Activated naive CD4-positive, alpha-beta T cell treated with anti-CD3 and anti-CD28 coated beads, Interleukin-2, amount 50 U/mL, for 16 hours (primary cell): Measurements from ENCODE around the gene NRG3.

Experiments used
- DNase-seq: peaks from one replicate; pipeline ENCODE4 v3.0.0-alpha.2; 2020

Gene NRG3

DNA sequence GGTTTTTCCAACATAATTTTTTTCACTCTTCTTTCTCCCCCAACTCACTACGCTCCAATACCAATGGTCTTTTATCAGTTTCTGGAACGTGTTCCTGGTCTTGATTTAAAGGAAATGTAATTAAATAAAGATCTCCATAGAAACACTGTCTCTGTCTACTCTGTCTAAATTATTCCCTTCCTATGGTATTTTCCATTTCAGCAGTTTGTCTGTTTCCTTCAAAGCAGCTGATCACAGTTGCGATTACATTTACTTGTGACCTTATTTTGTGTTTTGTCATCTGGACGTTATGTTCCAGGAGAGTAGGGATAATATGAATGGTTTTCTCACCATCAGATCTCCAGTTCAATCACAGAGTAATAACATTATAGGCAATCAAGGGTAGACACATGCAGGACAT lies 359.2 kb downstream of the NRG3 start:
- DNase-seq = no peak

DNA sequence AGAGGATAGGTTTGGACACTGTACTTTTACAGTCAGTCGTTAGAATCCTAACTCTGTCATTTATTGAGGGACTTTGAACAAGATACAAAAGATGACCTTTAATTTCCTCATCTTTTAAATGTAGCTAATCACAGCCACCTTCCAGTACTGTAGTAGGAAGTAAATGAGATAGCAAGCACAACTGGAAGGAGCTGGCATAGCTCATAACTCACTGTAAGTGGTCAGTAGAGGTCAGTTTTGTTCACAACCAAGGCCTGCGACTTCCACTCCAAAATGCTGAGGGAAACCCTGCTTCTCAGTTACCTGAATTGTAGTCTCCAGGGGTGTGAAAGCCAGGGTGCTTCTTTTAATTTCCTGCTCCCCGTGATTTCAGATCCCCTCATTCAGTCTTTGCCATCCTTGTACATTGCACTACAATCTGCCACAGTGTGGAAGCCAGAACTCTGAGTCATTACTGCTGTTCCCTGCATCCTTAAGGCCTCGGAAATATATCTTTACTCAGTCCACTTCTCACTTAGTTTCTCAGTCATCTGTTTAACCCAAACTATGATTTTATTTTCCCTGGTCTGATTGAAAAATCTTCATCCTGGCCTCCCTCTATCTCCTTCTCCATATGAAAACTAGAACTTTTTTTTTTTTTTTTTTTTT lies 361.2 kb downstream of the NRG3 start:
- DNase-seq = no peak

DNA sequence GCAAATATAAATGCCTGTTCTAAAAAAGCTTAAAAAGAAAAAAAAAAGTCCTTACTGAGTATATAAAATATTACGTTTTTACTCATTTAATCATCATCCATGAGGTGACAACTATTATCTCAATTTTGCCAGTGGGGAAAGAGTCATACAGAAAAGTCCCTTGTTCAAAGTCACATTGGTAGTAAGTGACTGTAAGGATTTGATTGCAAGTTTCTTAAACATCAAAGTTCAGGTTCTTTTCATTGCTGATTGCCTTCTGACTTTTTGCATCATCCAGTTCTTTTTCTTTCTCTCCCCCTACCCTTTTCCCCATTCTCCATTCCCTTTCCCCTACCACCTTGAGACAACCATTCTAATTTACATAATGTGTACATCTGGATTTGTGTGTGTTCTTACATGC lies 363.3 kb downstream of the NRG3 start:
- no peak for DNase-seq

DNA sequence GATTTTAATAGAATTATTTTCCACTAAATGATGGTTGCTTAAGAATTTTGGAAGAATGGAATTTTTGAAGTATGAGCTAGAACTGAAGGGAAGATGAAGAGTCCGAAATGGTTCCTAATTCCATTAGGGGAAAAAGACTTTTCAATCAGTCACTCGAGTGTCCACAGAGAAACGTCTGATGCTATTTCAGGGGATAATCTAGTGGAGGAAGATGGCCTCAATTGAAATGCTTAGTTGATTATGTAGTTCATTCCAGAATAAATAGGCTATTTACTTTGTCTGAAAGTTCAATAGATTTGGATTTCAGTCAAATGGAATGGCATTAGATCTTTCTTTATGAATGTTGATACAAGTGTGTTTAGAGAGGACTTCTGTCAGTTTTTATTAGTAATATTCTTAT lies 365.4 kb downstream of the NRG3 start:
- DNase-seq = no peak

DNA sequence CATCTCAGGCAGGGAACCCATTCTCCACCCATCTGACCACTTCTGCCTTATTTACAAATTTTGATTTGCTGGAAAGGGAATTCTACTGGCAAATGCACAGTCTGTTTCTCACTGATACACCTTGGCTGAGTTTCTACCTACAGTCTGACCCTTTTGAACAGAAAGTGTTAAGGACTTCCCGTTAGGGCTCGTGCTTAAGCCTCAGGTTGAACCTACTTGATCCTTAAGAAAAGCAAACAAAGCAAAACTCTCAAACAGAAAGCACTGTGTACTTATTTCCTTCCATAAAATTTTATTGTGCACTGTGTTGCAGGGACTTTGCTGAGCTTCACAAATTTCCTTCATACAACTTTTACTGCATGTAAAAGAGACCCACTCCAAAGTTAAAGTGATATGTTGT lies 367.8 kb downstream of the NRG3 start:
- no peak for DNase-seq

DNA sequence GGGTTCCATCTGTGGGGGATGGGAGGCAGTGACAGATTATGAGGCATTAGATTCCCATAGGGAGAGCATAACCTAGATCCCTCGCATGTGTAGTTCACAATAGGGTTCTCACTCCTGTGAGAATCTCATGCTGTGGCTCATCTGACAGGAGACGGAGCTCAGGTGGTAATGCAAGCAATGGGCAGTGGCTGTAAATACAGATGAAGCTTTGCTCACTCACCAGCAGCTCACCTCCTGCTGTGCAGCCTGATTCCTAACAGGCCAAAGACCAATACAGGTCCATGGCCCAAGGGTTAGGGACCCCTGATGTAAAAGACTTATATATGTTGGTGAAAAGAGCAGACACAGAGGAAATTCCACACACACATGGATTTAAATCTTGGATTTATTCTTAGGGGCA lies 370.2 kb downstream of the NRG3 start:
- no peak for DNase-seq

DNA sequence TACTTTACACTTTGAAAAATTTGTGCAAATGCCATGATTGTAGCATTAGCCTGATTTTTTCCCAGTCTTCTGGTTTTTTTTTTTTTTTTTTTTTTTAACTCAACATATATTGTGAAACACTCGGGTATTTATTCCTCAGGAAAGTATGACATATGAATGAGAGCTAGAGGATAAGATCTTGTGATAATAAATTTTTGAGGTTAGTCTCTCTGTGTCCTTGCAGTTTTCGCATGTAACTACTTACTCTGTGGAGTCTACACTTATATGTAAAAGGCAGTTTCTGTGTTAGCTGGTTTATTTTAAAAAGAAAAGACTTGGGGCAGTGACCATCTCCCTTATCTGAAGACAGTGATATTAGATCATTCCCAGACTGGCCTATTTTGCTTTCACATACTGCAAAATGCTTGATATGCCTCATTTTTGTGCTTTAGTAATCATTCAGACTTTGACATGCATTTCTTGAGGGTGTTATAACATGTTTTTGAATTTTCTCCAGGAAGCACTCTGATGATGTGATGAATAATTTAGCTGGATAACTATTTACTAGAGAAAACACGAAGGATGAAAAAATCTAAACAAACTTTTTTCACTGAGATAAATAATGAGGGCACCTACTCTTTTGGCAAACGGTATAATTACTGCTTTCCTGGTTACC lies 371.0 kb downstream of the NRG3 start:
- DNase-seq = no peak

DNA sequence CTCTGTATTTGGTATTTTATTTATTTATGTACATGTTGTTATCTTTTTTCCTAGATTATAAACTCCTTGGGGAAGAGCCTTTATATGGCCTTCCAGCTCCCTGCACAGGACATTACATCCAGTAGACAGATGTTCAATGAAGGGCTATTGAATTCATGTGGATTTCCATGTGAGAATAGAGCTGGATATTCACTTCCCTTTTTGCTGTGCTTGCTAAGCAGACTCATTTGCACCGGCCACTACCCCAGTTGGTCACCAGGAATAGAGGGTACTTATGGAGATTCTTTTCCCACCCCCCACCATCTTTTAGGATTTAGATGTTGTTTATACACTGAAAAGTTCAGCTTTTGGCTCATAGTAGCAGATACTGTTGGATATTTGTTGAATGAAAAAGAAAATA lies 374.1 kb downstream of the NRG3 start:
- no peak for DNase-seq

DNA sequence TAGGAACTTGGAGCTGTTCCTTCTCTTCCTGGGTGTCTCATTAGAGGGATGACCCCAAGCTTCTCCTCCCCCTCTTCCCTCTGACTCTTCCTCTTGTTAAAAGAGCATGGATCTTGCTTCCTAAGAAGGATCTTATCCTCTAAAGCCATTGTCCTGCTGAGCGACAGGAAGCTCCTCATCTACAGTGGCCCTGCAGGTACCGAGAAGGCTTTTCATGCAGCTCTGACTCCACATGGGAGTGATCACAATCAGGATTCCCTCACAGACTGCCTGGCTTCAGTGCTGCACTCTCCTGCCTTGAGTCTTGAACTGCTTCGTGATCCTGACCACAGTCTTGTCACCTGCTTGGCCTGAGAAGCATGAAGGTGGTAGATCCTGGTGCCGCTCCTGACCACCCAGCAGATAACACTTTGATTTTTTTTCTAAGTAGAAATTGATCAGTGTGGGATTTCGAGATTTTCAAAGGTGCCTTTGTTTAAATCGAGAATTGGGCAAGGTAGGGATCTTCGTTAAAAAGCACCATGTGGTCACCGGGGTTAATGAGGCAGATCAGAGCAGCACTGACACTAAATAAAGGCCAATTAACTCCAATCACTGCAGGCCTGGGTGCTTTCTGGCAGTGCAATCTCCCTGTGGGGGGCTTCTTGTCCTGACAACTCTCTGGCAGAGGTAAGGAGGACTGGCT lies 376.4 kb downstream of the NRG3 start:
- no peak for DNase-seq

DNA sequence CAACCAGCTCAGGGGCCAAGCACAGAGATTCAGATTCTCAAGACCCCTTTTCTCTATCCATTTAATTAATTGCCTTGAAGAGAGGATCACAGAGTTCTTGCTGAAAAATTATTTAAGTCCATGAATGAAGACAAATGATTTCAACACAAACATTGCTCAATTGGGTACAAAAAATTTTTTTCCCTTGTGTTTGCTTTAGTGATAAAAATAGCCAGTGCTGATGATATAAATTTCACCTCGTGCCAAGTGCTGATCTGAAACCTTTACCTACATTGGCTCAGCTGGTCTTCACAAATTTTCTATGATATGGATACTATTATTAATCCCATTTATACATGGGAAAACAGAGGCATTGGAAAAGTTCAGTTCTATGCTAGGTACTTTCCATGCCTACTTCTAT lies 377.1 kb downstream of the NRG3 start:
- DNase-seq = no peak

DNA sequence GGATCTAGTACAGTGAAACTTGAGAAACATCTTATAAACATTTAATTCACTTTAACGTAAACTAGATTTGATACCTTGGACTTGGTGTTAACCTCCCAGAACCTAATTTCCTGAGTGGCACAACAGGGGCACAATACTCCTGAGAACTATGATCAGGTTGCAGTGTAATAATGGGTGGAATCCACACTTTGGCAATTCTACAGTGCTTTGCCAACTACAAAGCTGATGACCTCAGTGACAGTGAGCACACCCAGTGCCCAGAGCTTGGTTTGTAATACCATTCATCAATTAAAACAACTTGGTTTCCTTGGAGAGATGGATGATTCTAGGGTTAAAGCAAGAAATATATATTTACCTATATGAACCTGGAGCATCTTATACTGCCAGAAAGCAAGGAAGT lies 379.2 kb downstream of the NRG3 start:
- no peak for DNase-seq

DNA sequence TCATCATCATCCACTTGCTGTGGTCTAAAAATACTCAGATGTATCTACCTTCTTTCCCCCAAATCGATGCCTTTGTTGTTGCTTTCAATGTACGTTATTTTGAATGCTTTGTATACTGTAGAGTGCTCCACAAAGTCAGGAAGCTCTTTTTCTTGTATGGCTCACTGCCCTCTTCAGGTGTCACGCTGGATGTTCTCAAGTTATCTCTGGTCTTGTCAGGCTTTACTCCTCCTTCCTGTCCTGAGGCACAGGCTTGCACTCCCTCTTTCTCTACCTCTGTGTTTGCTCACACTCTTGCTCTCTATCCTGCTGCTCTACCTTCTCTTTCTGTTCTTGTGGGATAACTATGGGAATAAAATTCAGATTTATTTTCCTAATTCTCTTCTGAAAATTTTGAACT lies 381.3 kb downstream of the NRG3 start:
- no peak for DNase-seq

DNA sequence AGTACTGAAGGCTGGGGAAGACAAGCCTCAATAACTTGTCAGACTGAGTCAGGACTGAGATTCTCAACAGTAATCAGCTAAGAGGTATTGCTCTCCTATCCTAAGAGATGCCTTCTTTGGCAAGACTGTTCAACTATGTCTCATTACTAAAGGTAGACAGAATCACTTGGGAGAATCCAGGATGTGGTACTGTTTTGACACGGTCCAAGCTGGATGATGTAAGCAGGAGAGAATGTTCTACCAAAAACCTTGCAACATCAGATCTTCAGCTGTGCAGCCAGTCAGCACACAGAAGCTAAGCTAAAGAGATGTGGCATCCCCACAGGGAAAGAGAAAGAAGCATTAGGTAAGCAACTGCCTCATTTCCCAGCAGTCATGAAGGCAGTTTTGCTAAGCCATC lies 391.4 kb downstream of the NRG3 start:
- DNase-seq = no peak

DNA sequence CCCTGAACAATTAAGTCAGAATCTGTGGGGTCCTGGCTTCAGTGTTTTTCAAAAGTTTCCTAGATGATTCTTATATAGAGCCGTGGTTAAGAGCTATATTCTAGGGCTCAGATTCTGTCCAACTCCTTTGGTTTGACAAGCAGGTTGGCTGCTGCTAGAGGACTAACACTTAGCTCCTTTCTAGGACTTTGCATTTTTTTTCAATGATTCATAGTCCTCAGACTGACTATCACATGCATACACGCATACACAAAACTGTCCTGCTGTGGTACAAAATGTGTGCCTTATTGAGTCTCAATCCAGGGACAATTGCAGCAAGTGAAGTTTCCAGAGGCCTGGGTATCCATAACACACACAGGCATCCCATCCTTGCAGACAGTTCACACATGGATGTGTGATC lies 392.0 kb downstream of the NRG3 start:
- DNase-seq = no peak

DNA sequence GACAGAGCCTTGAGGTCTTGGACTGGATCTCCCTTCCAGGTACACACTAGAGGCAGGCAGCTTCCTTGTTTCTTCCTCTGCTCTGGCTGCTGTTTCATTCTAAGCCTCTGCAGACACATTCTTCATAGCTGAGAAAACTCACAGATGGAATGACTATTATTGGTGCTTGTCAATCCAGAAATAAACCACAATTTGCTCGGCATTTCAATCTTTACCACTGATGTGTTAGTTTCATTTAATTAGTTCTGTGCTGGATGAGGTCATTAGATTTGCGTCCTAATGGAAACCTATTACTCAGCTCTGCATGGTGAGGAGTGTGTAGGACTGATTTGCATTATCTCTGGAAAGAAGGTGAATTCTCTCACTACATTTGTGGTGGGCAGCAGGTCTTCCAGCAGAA lies 392.5 kb downstream of the NRG3 start:
- no peak for DNase-seq

DNA sequence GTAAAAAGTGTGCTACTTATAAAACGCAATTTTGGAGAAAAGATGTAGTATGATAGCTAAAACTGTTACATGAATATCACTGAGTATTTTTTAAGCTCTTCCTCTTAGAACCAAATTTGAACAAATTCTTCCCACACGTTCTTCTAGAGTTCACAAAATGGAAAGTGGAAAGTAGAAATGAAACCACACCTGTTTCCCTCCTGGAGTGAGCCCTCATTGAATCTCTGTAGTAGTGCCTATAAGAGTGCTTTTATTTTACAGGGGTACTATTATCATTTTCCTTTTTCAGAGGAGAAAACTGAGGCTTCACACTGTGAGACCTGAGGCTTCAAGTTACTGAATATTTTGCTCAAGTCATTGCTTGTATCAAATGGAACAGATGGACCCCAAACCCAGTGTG lies 393.0 kb downstream of the NRG3 start:
- no peak for DNase-seq

DNA sequence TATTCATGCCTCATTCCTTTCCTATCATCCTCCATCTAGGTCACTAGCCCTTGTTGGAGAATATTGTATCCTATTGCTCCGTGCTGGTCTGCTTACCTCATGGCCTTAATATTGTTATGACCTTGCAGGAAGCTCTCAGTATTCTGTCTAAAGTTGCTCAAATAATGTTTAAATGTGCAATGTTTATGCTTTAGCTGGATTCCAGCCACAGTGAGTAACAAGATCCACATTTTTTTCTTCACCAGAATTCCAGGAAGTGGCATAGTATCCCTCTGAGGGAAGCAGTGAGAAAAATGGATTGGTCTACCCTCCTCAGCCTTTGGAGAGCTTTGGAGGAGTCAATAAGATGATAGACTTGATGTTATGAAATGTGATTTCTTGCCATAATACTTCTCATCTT lies 402.6 kb downstream of the NRG3 start:
- no peak for DNase-seq

DNA sequence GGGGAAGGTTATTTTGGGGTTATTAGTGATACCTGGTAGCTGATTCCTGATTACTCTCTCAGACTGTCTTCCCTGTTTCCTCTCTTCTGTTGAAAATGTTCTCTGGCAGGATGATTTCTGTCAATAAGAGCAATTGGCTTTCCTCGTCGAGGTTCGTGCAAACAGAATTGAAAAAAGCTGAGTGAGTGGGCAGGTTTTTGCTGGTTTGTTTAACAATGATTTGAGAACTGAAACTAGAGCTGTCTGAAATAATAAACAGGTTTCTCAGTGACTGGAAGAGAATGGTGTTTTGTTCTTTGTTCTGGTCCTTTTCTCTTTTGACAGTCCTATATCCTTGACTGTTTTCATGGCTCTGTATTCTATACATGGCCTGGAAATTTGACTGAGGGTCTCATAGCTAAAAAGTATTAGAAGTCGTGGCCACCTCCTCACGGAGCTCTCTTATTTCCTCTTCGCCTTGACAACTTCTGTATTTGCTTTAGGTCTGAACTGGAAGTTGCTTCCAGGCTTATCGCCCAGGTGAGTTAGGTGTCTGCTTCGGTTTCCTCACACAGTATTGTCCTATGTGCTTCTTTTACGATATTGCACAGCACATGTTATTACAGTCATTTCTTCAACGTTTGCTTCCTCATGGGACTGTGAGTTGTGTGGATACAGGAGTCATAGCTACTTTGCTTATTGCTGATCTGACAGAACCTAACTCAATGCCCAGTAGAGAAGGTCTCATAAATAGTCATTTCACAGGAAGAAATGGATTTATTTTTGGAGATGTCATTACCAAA lies 403.6 kb downstream of the NRG3 start:
- DNase-seq = no peak

DNA sequence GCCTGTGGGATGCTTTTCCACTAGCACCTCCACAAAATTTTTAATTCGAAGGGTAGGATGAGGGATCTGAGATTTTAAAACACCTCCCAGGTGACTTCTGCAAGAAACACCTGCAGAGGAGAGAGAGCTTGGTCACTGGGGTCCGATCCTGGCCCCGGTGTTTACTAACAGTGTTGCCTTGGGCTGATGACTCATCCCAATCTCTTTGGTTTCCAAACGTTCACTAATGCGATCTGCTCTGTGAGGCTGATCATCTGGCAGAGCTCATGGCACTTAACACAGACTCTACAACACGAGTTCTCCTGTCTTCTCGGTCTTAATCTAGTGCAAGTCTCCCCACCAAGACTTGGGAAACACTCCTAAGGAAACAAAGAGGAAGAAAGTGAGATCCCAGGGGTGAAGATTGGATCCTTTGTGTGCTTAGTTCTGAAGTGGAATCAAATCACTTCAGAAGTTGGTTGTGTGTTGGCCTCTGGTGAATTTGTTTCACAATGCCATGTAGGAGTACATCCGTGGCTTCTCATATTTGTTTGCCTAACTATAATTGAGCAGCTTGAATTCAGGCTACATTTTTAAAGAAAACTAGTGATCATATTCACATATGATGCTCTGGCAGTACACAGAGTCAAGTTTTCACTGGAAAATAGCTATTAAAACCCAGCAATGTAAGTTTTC lies 407.9 kb downstream of the NRG3 start:
- no peak for DNase-seq

DNA sequence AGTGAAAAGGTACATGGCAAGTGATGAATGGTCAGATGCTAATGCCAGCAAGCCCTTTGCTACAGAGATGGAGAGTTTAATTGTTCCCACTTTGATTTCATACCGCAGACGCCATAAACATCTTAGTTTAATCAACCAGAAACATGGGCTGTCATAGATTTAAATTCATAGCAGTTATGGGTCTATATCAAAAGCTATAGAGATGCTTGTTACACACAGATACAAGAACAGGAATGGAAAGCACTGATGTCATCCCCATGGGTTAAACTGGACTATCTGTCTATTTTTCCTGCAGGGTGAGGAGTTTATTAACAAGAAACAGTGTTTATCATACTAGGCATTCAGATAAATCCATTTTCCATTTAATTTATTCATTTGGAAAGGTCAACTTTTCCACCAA lies 409.2 kb downstream of the NRG3 start:
- DNase-seq = no peak

DNA sequence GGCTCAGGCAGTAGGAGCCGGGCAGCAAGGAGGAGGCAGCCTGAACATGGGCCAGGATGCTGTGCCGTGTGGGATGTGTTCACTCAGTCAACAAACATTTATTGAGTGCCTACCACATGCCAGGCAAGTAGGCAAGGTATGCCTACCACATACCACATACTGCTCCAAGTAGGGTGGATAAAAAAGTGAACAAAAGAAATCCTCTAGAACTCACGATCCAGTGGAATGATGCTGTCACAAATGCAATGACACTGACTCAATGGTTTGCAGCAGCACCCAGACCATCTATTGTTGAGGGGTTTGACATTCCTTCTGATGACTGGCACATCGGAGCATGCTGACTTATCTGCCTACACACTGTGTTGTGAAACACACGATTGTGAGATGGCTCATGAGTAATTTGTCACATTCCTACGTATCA lies 413.5 kb downstream of the NRG3 start:
- DNase-seq = no peak

DNA sequence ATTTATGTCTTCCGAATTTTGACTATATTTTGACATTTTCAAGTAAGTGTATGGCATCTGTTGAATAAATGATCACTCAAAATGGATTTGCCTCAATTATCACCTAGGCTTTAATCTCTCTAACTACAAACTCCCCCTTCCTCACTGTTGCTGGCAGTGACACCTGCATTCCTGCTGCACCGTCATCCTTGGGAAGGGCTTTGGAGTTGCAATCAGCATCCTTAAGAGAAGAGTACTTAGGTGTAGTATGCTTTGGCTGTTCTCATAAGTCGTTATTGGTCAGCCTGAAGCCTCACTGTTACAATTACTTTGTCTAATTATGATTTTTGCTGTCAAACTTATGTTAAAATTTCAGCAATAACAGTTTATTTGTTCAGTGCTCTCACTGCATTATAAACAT lies 415.0 kb downstream of the NRG3 start:
- DNase-seq = no peak

DNA sequence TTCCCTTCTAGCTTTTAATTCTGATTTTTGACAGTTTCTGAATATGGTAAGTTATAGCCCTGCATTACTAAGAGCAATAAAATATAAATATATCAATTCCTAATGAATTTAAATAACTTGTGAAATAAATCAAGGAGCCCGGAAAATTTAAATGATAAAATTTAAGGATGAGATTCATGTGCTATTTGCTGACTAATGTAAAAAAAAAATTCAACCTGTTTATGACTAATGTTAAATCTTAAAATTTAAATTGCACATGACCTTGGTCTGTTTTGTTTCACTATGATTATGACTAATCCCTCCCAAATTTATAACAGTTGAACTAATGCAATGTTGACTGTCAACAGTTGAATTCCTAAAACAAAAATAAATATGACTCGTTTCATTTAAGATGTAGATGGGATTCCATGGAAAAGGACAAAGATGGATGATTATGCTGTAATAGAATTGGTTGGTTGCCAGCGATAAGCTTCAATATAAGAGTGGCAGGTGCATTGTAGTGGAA lies 419.9 kb downstream of the NRG3 start:
- no peak for DNase-seq
